ENCODE data around the gene NREP.

DNA sequence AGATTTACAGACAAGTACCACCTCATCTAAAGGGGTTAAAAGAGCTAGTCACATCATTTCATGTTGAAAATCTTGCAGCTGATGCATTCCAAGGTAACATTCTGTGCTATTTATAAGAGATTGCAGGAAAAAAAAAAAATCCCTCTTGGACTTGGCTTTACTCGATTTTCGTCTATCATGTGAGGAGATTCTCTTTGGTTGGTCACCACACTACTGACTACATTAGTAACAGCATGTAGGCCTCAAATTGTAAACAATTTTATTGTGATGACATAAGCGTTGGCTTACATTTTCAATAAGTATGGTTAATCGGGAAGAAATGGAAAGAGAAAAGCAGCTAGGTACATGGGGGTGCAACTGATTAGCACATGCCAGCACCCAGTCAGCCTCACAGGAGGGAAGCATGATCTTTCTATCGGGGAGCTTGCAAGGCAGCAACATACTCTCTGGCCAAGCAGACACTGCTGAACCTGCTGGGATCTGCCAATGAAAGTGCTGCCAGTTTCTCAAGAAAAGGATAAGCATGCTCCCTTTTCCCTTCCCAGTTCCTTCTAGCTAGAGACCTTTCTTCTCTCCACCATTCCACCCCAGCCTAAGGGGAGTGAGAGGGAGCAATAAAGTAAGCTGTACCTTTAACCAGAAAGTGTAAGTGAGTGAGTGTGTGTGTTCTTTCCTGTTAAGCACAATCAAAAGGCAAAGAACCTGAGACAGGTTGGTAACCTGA is 7.5 kb downstream of the NREP start:
- TF ChIP-seq ZNF274 (IDR thresholded peaks at IDR 0.05; ENCODE audit: low read depth, low read length), result no peak
- TF ChIP-seq YY1 (IDR thresholded peaks at IDR 0.05; ENCODE audit: insufficient read depth, insufficient read length), result no peak
